Spleen (tissue), 11 donors: ENCODE measurements around the gene ARPC3. TPM values are rescaled to one million over a fixed set of nuclear protein-coding genes. Genes with fewer than 3 reads are reported as not detected.
"Not testable (repeated sequence)": the region's sequence is repeated elsewhere in the genome, so short reads cannot be mapped to it uniquely, and the experiment has no call there.

Experiments
- DNase-seq: peaks from one replicate; pipeline ENCODE4 v3.0.0-alpha.2; 2020
- H3K27ac ChIP-seq, 8 donors: fragments of 200-600 bp; sonication (generic) in 7 of 8; 1 replicate in 4 of 8; 2 replicates in 4 of 8; pipeline versions ENCODE4 v1.5.0 to v1.8.0; 2016 to 2021; ENCODE audit warnings: inconsistent platforms in 4 of 8, mild to moderate bottlenecking in 4 of 8, moderate library complexity in 1 of 8
- H3K27me3 ChIP-seq, 7 donors: fragments of 200-600 bp; sonication (generic) in 6 of 7; replicated peaks in 1 of 7; 1 replicate in 4 of 7; 2 replicates in 3 of 7; pipeline versions ENCODE4 v1.5.0 to v1.8.0; 2016 to 2021; ENCODE audit warnings: inconsistent platforms in 3 of 7, mild to moderate bottlenecking in 1 of 7
- H3K36me3 ChIP-seq, 6 donors: fragments of 200-600 bp; sonication (generic) in 5 of 6; 1 replicate in 4 of 6; 2 replicates in 2 of 6; pipeline versions ENCODE4 v1.5.0 to v1.8.0; 2016 to 2021; ENCODE audit warnings: inconsistent platforms in 2 of 6
- H3K4me1 ChIP-seq, 6 donors: fragments of 200-600 bp; sonication (generic) in 5 of 6; 1 replicate in 3 of 6; 2 replicates in 3 of 6; pipeline versions ENCODE4 v1.5.0 to v1.8.0; 2016 to 2021; ENCODE audit warnings: inconsistent platforms in 3 of 6
- H3K4me3 ChIP-seq, 8 donors: fragments of 200-600 bp; sonication (generic) in 7 of 8; 1 replicate in 4 of 8; 2 replicates in 4 of 8; pipeline versions ENCODE4 v1.5.0 to v1.8.0; 2016 to 2021; ENCODE audit warnings: inconsistent platforms in 4 of 8, mild to moderate bottlenecking in 4 of 8, moderate library complexity in 2 of 8
- H3K9me3 ChIP-seq, 8 donors: fragments of 200-600 bp; sonication (generic) in 7 of 8; 1 replicate in 4 of 8; 2 replicates in 4 of 8; pipeline versions ENCODE4 v1.5.0 to v1.8.0; 2016 to 2021; ENCODE audit warnings: inconsistent platforms in 4 of 8
- POLR2A ChIP-seq, 3 donors: fragments of 450-650 bp; IDR thresholded peaks; one replicate each; pipeline ENCODE4 v1.5.1; 2017; ENCODE audit warnings: antibody characterized with exemption in 3 of 3, mild to moderate bottlenecking in 1 of 3
- POLR2AphosphoS5 ChIP-seq, 3 donors: sonication (generic); formaldehyde crosslinking; IDR thresholded peaks; one replicate each; pipeline ENCODE4 v1.5.1; 2017; ENCODE audit warnings: antibody characterized with exemption in 3 of 3
- WGBS, 5 donors: extraction: QIAGEN DNeasy Blood & Tissue Kit in 3 of 5; methylation state at CpG; one replicate each; pipeline versions ENCODE4 v1.1.5 to v1.1.7; 2013 to 2018; 5-methylcytosine and 5-hydroxymethylcytosine counted together
- intact Hi-C: fragments of 100-400 bp; cut with DNase I; formaldehyde crosslinking; loops from one replicate; pipeline ENCODE4 v1.15.0; 2023; ENCODE audit warnings: low total_unique reads
- polyA plus RNA-seq, 3 donors: library from polyadenylated mRNA; stranded (reverse); fragments of 200-250 nt; gene quantifications; one replicate each; pipeline ENCODE4 v1.2.1, GENCODE V29; 2013
- total RNA-seq, 7 donors: library from RNA; depleted of rRNA in 3 of 7; stranded (reverse); fragments of >200 nt in 3 of 7; fragmentation: NEBNext Ultra II Directional in 4 of 7; extraction: Animal tissue kit (Norgen Biotek cat#: 25700) in 4 of 7; gene quantifications; one replicate each; pipeline versions ENCODE4 v1.1.0 to v1.2.1, GENCODE V29; 2016 to 2021
- TF ChIP-seq, protein P1 (sequence below), 11 experiments: fragments of 200-600 bp in 7 of 11; fragments of 450-650 bp in 4 of 11; sonication (generic) in 4 of 11; IDR thresholded peaks in 8 of 11; conservative IDR thresholded peaks in 3 of 11; 1 replicate in 7 of 11; 2 replicates in 4 of 11; pipeline versions ENCODE4 v1.4.0 to v1.8.0; 2016 to 2021; ENCODE audit warnings: antibody characterized with exemption in 11 of 11, inconsistent platforms in 4 of 11, mild to moderate bottlenecking in 1 of 11
- donor health status: healthy with polysubstance abuse.
- donor health status: DM: no; HTN: no; CAD: no; lungs with moderate emphysema.
- donor health status: DM: no; HTN: no; CAD: no.
- donor health status: Bipolar disorder and iron deficiency.
- donor health status: healthy.
- donor health status: DM: no; HTN: no; CAD: no.
- donor health status: DM: yes; HTN: yes; CAD: no.

ARPC3 gene
- total and polyA plus RNA-seq, 10 donors: 301 to 762 (median 386) TPM

DNA sequence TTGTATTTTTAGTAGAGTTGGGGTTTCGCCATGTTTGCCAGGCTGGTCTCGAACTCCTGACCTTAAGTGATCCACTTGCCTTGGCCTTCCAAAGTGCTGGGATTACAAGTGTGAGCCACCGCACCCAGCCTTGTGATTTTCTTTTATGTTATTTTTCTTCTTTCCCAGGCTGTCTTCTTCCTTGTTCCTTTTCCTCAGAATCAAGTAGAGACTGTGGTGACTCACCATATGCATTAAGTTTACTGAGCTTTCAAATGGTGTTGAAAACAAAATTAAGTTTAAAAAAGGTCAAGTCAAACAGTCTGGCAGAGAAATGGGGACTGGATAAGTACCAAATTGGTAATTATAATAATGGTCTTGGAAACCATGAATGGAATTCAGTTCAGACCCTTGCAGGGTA is 5.7 kb downstream of the ARPC3 start:
- DNase-seq: no peak
- WGBS, 5 donors: 84 to 95% (median 89%) methylated on average over 3 of the region's 3 CpGs
- H3K9me3 ChIP-seq: no peaks in the 10 kb centered on the region
- peak overlapping the region in 3 of 8 donors; percentile 5 to 8 (median 7) for H3K27ac ChIP-seq
- TF ChIP-seq POLR2A (IDR thresholded peaks at IDR 0.05) (no peak), POLR2AphosphoS5 (IDR thresholded peaks at IDR 0.05) (no peak)
- TF ChIP-seq, protein P1, sequence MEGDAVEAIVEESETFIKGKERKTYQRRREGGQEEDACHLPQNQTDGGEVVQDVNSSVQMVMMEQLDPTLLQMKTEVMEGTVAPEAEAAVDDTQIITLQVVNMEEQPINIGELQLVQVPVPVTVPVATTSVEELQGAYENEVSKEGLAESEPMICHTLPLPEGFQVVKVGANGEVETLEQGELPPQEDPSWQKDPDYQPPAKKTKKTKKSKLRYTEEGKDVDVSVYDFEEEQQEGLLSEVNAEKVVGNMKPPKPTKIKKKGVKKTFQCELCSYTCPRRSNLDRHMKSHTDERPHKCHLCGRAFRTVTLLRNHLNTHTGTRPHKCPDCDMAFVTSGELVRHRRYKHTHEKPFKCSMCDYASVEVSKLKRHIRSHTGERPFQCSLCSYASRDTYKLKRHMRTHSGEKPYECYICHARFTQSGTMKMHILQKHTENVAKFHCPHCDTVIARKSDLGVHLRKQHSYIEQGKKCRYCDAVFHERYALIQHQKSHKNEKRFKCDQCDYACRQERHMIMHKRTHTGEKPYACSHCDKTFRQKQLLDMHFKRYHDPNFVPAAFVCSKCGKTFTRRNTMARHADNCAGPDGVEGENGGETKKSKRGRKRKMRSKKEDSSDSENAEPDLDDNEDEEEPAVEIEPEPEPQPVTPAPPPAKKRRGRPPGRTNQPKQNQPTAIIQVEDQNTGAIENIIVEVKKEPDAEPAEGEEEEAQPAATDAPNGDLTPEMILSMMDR (IDR thresholded peaks at IDR 0.05 in 8 of 11, conservative IDR thresholded peaks at IDR 0.05 in 3 of 11): no peak
- H3K4me3 ChIP-seq: no peak overlapping the region
- peaks cover 12 to 90% (median 63%) of the 10 kb centered on the region in 6 donors for H3K36me3 ChIP-seq
- H3K27me3 ChIP-seq: no peaks in the 10 kb centered on the region
- intact Hi-C loops: no loop called here
- H3K4me1 ChIP-seq: peaks cover 30 to 80% (median 51%) of the 10 kb centered on the region in 6 donors

DNA sequence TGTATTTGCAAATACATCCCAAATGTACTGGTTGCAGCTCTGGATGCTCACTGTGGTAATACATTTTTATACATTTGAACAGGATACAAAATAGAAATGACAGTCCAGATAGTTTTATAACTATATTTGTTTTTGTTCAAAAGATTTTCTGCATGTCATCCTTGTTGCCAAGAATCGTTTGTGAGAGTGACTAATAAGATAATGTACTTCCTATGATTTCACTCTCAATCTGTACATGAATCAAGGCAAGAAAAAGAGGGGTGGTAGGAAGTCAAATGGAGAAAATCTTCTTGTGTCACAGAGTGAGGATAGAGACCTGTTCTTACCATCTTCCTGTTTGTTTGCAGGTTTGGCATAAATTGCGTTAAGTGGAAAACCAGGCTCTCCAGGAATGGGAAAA is 13.9 kb downstream of the ARPC3 start:
- peaks cover 17 to 79% (median 72%) of the 10 kb centered on the region in 6 donors for H3K36me3 ChIP-seq
- H3K9me3 ChIP-seq: no peaks in the 10 kb centered on the region
- no peak overlapping the region for H3K4me3 ChIP-seq
- DNase-seq: no peak
- H3K27ac ChIP-seq: no peak overlapping the region
- H3K27me3 ChIP-seq: no peaks in the 10 kb centered on the region
- intact Hi-C loops: no loop called here
- peaks cover 0 to 9% (median 1%) of the 10 kb centered on the region in 6 donors for H3K4me1 ChIP-seq
- 54 to 67% (median 59%) methylated on average over 2 of the region's 2 CpGs for WGBS, 5 donors
- TF ChIP-seq POLR2AphosphoS5 (IDR thresholded peaks at IDR 0.05) (no peak), POLR2A (IDR thresholded peaks at IDR 0.05) (no peak)
- TF ChIP-seq, protein P1 (IDR thresholded peaks at IDR 0.05 in 8 of 11, conservative IDR thresholded peaks at IDR 0.05 in 3 of 11): no peak

DNA sequence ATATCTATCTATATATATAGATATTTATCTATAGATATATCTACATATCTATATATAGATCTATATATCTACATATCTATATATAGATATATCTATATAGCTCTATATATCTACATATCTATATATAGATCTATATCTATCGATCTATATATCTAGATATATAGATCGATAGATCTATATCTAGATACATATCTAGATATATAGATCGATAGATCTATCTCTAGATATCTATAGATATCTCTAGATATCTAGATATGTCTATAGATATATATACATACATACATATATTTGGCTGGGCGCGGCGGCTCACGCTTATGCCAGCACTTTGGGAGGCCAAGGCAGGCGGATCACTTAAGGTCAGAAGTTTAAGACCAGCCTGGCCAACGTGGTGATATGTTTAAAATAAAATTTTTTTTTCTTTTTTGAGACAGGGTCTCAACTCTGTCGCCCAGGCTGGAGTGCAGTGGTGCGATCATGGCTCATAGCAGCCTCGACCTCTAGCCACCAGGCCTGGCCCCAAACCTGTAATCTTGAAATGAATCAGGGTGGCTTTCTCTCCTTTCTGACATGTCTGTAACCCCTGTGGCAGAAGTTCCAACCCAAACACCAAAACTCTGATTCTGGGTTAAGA is 18.1 kb downstream of the ARPC3 start:
- 82 to 86% (median 85%) methylated on average over 12 of the region's 12 CpGs for WGBS, 5 donors
- Histone ChIP-seq H3K4me3 (peak overlapping the region; percentile 33 to 65 (median 47)), H3K27me3 (no peaks in the 10 kb centered on the region), H3K4me1 (peaks cover 0 to 13% (median 5%) of the 10 kb centered on the region in 6 donors), H3K9me3 (no peaks in the 10 kb centered on the region), H3K36me3 (peaks cover 2 to 38% (median 31%) of the 10 kb centered on the region in 6 donors), H3K27ac (peak overlapping the region in 7 of 8 donors; percentile 27 to 80 (median 75))
- no peak for DNase-seq
- TF ChIP-seq POLR2AphosphoS5 (IDR thresholded peaks at IDR 0.05): no peak
- intact Hi-C loops: no loop called here

DNA sequence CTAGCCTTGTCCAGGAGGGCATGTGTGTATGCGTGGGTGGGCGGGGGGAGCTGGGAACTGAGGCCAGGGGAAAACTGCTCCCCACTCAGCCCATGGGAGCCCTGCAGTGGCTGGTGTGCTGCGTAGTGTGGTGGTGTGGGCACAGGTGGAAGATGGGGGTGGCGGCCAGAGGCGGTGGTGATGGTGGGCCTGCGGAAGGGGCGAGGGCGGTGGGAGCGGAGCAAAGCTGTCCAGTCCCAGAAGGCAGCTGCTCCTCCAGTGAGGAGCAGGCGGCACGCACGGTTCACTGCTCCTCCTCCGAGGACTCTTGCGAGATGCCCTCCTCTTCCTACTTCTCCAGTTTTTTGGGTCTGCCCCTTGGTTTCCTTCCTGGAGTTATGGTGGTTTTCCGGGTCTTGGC is 20.5 kb downstream of the ARPC3 start:
- DNase-seq, intact Hi-C loops, H3K9me3 ChIP-seq, H3K27ac ChIP-seq, H3K4me3 ChIP-seq, H3K27me3 ChIP-seq: not testable (repeated sequence)
- H3K36me3 ChIP-seq: peaks cover 2 to 14% (median 9%) of the 10 kb centered on the region in 6 donors
- 83 to 94% (median 86%) methylated on average over 13 to 15 of the region's 15 CpGs for WGBS, 5 donors
- H3K4me1 ChIP-seq: peaks cover 0 to 13% (median 5%) of the 10 kb centered on the region in 6 donors

DNA sequence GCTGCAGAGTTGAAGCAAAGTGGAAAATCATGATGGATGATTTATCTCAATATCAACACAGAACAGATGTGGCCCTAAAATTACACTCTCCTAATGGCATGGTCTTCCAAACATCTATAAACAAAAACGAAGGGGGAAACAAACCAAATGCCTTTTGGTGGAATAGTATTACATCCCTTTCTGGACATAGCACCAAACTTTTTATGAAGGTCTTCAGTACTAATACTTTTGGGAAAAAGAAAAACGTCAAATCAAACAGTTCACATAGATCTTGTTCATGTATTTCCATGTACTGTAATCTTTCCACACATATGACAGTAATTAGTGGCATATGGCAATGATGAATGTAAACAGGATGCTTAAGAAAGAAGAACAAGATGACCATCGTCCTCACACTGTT is 23.7 kb downstream of the ARPC3 start:
- no peaks in the 10 kb centered on the region for H3K9me3 ChIP-seq
- H3K36me3 ChIP-seq: no peaks in the 10 kb centered on the region
- no peaks in the 10 kb centered on the region for H3K27me3 ChIP-seq
- no peak overlapping the region for H3K4me3 ChIP-seq
- intact Hi-C loops: no loop called here
- H3K4me1 ChIP-seq: peaks cover 0 to 6% (median 5%) of the 10 kb centered on the region in 6 donors
- no peak for DNase-seq
- WGBS, 5 donors: 49 to 69% (median 56%) methylated on average over 3 of the region's 3 CpGs
- no peak overlapping the region for H3K27ac ChIP-seq
- TF ChIP-seq, protein P1 (IDR thresholded peaks at IDR 0.05 in 8 of 11, conservative IDR thresholded peaks at IDR 0.05 in 3 of 11): no peak
- TF ChIP-seq POLR2A (IDR thresholded peaks at IDR 0.05): no peak
- no peak for TF ChIP-seq POLR2AphosphoS5 (IDR thresholded peaks at IDR 0.05)
